Colonic mucosa (tissue), 4 donors: ENCODE measurements around the gene ANKH. TPM values are rescaled to one million over a fixed set of nuclear protein-coding genes. Genes with fewer than 3 reads are reported as not detected.

Source experiments
- DNase-seq: peaks from one replicate; pipeline ENCODE4 v3.0.0-alpha.2; 2020
- H3K27ac ChIP-seq: fragments of 200-600 bp; one replicate; pipeline ENCODE4 v1.8.0; 2021
- H3K27me3 ChIP-seq: fragments of 200-600 bp; one replicate; pipeline ENCODE4 v1.8.0; 2021
- H3K36me3 ChIP-seq: fragments of 200-600 bp; one replicate; pipeline ENCODE4 v1.8.0; 2021
- H3K4me1 ChIP-seq: fragments of 200-600 bp; one replicate; pipeline ENCODE4 v1.8.0; 2021; ENCODE audit warnings: mild to moderate bottlenecking
- H3K4me3 ChIP-seq: fragments of 200-600 bp; one replicate; pipeline ENCODE4 v1.8.0; 2021
- H3K9ac ChIP-seq, 2 donors: one replicate each; pipeline ENCODE4 v1.7.0; 2013; ENCODE audit warnings: control low read depth in 2 of 2, low read depth in 2 of 2, low read length in 2 of 2
- H3K9me3 ChIP-seq: fragments of 200-600 bp; one replicate; pipeline ENCODE4 v1.8.0; 2021
- CTCF ChIP-seq: fragments of 200-600 bp; IDR thresholded peaks from one replicate; pipeline ENCODE4 v1.8.0; 2022; ENCODE audit warnings: antibody characterized with exemption, mild to moderate bottlenecking
- intact Hi-C: fragments of 100-400 bp; cut with DNase I; formaldehyde crosslinking; loops from one replicate; pipeline ENCODE4 v1.14.1; 2022
- total RNA-seq, 2 donors: library from RNA; stranded (reverse); fragmentation: NEBNext Ultra II Directional in 1 of 2; extraction: Animal tissue kit (Norgen Biotek cat#: 25700) in 1 of 2; gene quantifications; one replicate each; pipeline ENCODE4 v1.2.1, GENCODE V29; 2021
- donor health status: healthy.
- donor health status: DM: no; HTN: no; CAD: no.
- donor health status: DM: no; HTN: no; CAD: no.

ANKH gene
- total RNA-seq, 2 donors from 2014 or later = 81.8 to 103 TPM

- Histone ChIP-seq H3K36me3 (no peaks in the 10 kb centered on the region), H3K27ac (no peak overlapping the region)
These were observed 141.9 kb downstream of the ANKH start for GRCh38 chr5:14729448-14730385.

GRCh38 chr5:14728459-14728938, 143.1 kb downstream of the ANKH start:
- TF ChIP-seq CTCF = no peak
- Histone ChIP-seq H3K4me1 (no peaks in the 10 kb centered on the region), H3K4me3 (no peak overlapping the region), H3K9me3 (no peaks in the 10 kb centered on the region), H3K36me3 (no peaks in the 10 kb centered on the region), H3K27ac (no peak overlapping the region), H3K9ac (no peak overlapping the region), H3K27me3 (no peaks in the 10 kb centered on the region)
- intact Hi-C loops = loop anchor here (5.0 kb wide), 2 partner anchors 41 to 229 kb away; no protein-coding TSS in a partner anchor
- peak; percentile 63 for DNase-seq

More at GRCh38 chr5:14729448-14730385, 141.9 kb downstream of the ANKH start:
- Histone ChIP-seq H3K9me3 (no peaks in the 10 kb centered on the region), H3K4me1 (no peaks in the 10 kb centered on the region), H3K27me3 (no peaks in the 10 kb centered on the region), H3K4me3 (no peak overlapping the region), H3K9ac (no peak overlapping the region)
- DNase-seq = no peak
- intact Hi-C loops = loop anchor here (5.0 kb wide), 2 partner anchors 42 to 228 kb away; no protein-coding TSS in a partner anchor
- no peak for TF ChIP-seq CTCF

- H3K27me3 ChIP-seq = no peaks in the 10 kb centered on the region
- no peaks in the 10 kb centered on the region for H3K9me3 ChIP-seq
- DNase-seq = no peak
- H3K36me3 ChIP-seq = no peaks in the 10 kb centered on the region
- no peaks in the 10 kb centered on the region for H3K4me1 ChIP-seq
- H3K27ac ChIP-seq = no peak overlapping the region
- intact Hi-C loops = loop anchor here (2.0 to 5.0 kb wide), 3 partner anchors 41 to 287 kb away; no protein-coding TSS in a partner anchor
- peak overlapping the region in 1 of 2 donors; percentile 15 for H3K9ac ChIP-seq
- TF ChIP-seq CTCF = no peak
- no peak overlapping the region for H3K4me3 ChIP-seq
These were observed 143.6 kb downstream of the ANKH start for GRCh38 chr5:14727928-14728458.

GRCh38 chr5:14727428-14727865, 144.1 kb downstream of the ANKH start:
- peak; percentile 81 for DNase-seq
- Histone ChIP-seq H3K9me3 (no peaks in the 10 kb centered on the region), H3K4me3 (no peak overlapping the region), H3K36me3 (no peaks in the 10 kb centered on the region), H3K27me3 (no peaks in the 10 kb centered on the region), H3K27ac (no peak overlapping the region), H3K9ac (peak overlapping the region in 1 of 2 donors; percentile 15), H3K4me1 (no peaks in the 10 kb centered on the region)
- TF ChIP-seq CTCF = peak; percentile 93
- intact Hi-C loops = loop anchor here (2.0 to 5.0 kb wide), 3 partner anchors 40 to 287 kb away; no protein-coding TSS in a partner anchor

- Histone ChIP-seq H3K27me3 (no peaks in the 10 kb centered on the region), H3K36me3 (no peaks in the 10 kb centered on the region), H3K27ac (no peak overlapping the region), H3K4me1 (no peaks in the 10 kb centered on the region), H3K9ac (no peak overlapping the region), H3K4me3 (no peak overlapping the region), H3K9me3 (no peaks in the 10 kb centered on the region)
- DNase-seq = no peak
- intact Hi-C loops = loop anchor here (2.0 to 5.0 kb wide), 3 partner anchors 39 to 289 kb away; no protein-coding TSS in a partner anchor
- TF ChIP-seq CTCF = no peak
These were observed 145.3 kb downstream of the ANKH start for GRCh38 chr5:14726066-14726838.
